GM21786 (cell line): ENCODE results near the gene VWCE.

Experiments used
- ATAC-seq: cut with Tn5 transposase; IDR thresholded peaks from one replicate; pipeline ENCODE4 v1.9.1; 2021; ENCODE audit not compliant: unreplicated experiment

VWCE gene

GRCh38 chr11:61281581-61282250 lies 13.4 kb downstream of the VWCE start:
- no peak for ATAC-seq

- no peak for ATAC-seq
Observed at GRCh38 chr11:61280883-61281580, 14.1 kb downstream of the VWCE start.

- no peak for ATAC-seq
Observed at GRCh38 chr11:61279934-61280659, 15.0 kb downstream of the VWCE start.

- ATAC-seq = no peak
Observed at GRCh38 chr11:61278001-61278470, 17.1 kb downstream of the VWCE start.

GRCh38 chr11:61277186-61278000 lies 17.7 kb downstream of the VWCE start:
- no peak for ATAC-seq

- no peak for ATAC-seq
Observed at GRCh38 chr11:61275191-61275590, 19.9 kb downstream of the VWCE start.

GRCh38 chr11:61274084-61274483 lies 21.0 kb downstream of the VWCE start:
- no peak for ATAC-seq

- ATAC-seq = no peak
Observed at GRCh38 chr11:61273178-61274078, 21.7 kb downstream of the VWCE start.

- ATAC-seq = no peak
Observed at GRCh38 chr11:61272731-61273130, 22.4 kb downstream of the VWCE start.

- no peak for ATAC-seq
Observed at GRCh38 chr11:61270354-61271076, 24.6 kb downstream of the VWCE start.

GRCh38 chr11:61268588-61269250 lies 26.4 kb downstream of the VWCE start:
- ATAC-seq = no peak

- ATAC-seq = no peak
Observed at GRCh38 chr11:61267437-61267841, 27.7 kb downstream of the VWCE start.

GRCh38 chr11:61266602-61267001 lies 28.5 kb downstream of the VWCE start:
- ATAC-seq = no peak

GRCh38 chr11:61265357-61265756 lies 29.8 kb downstream of the VWCE start:
- no peak for ATAC-seq

GRCh38 chr11:61264795-61265194 lies 30.3 kb downstream of the VWCE start:
- no peak for ATAC-seq

GRCh38 chr11:61264371-61264770 lies 30.7 kb downstream of the VWCE start:
- no peak for ATAC-seq

GRCh38 chr11:61259363-61259762 lies 35.8 kb downstream of the VWCE start:
- ATAC-seq = no peak

GRCh38 chr11:61258546-61258945 lies 36.6 kb downstream of the VWCE start:
- no peak for ATAC-seq
